Measurements from ENCODE around the gene TLR10.

The TLR10 gene

DNA sequence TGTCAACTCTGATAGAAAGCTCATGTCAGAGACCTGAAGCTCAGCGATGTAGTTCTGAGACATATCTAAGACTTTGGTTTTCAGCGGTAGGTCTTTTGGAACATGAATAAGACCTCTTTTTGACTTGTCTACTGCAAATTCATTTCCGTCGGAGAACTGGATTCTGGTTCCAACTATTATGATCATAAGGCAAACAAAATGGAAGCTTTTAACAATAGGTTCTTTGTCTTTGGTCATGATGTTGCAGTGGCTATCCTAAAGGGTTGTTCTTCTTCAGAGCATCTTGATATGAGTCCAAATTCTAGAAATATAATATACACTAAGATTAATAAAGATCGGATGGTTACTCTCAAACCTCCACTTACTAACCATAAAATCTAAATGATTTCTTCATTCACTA, 46.4 kb upstream of the TLR10 start:
- no peaks in the 10 kb centered on the region for H3F3A ChIP-seq (ENCODE audit: insufficient read depth, low read length)
- H3K4me2 ChIP-seq (ENCODE audit: low read depth, low read length), result no peak overlapping the region
- H2AFZ ChIP-seq (ENCODE audit: low read length), result no peak overlapping the region

DNA sequence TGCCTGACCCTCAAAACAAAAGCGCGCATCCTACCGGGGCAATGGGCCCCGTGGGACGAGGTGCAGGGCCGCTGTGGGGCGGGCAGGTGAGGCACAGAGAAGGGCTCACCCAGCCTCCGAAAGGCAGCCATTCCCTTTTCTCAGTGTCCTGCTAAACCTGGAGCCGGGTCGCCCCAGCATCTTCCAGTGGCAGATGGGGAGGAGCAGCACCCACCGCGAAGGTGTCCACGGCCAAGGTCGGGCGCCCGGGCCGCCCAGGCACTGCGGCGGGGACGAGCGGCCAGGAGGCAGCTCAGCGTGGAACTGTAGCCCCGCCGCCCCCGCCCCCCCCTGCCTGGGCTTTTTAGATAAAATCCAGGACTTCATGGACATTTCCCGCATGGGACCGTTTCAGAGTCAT, 41.0 kb upstream of the TLR10 start:
- DNase-seq, result no peak
- H3K9me2 ChIP-seq (replicated peaks; ENCODE audit: insufficient read depth, low read length), result no peaks in the 10 kb centered on the region
- no peaks in the 10 kb centered on the region for H3K9me3 ChIP-seq (replicated peaks; ENCODE audit: insufficient read depth, low read length)
- no peak overlapping the region for H2AFZ ChIP-seq (ENCODE audit: low read length)
- no peak overlapping the region for H3K27ac ChIP-seq (ENCODE audit: low read length)
- H3K4me1 ChIP-seq (ENCODE audit: low read length), result peaks cover 12% of the 10 kb centered on the region
- H3K9ac ChIP-seq (ENCODE audit: low read length), result no peak overlapping the region
- H3K4me3 ChIP-seq (ENCODE audit: low read length), result no peak overlapping the region
- no peak overlapping the region for H3K4me2 ChIP-seq (ENCODE audit: low read depth, low read length)
- no peaks in the 10 kb centered on the region for H3K79me2 ChIP-seq (ENCODE audit: low read length)
- no peaks in the 10 kb centered on the region for H3K36me3 ChIP-seq (replicated peaks; ENCODE audit: insufficient read depth, low read length)
- H3K27me3 ChIP-seq (replicated peaks; ENCODE audit: insufficient read depth, low read length), result no peaks in the 10 kb centered on the region
- no peaks in the 10 kb centered on the region for H4K20me1 ChIP-seq (ENCODE audit: insufficient read depth, low read length)
- TF ChIP-seq, protein P1, sequence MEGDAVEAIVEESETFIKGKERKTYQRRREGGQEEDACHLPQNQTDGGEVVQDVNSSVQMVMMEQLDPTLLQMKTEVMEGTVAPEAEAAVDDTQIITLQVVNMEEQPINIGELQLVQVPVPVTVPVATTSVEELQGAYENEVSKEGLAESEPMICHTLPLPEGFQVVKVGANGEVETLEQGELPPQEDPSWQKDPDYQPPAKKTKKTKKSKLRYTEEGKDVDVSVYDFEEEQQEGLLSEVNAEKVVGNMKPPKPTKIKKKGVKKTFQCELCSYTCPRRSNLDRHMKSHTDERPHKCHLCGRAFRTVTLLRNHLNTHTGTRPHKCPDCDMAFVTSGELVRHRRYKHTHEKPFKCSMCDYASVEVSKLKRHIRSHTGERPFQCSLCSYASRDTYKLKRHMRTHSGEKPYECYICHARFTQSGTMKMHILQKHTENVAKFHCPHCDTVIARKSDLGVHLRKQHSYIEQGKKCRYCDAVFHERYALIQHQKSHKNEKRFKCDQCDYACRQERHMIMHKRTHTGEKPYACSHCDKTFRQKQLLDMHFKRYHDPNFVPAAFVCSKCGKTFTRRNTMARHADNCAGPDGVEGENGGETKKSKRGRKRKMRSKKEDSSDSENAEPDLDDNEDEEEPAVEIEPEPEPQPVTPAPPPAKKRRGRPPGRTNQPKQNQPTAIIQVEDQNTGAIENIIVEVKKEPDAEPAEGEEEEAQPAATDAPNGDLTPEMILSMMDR (IDR thresholded peaks at IDR 0.05; ENCODE audit: low read length), result no peak
- no peak for TF ChIP-seq EZH2 (optimal IDR thresholded peaks at IDR 0.05; ENCODE audit: low read depth, low read length)
- no peaks in the 10 kb centered on the region for H3F3A ChIP-seq (ENCODE audit: insufficient read depth, low read length)

More for the DNA sequence above, 46.4 kb upstream of the TLR10 start:
- Histone ChIP-seq H4K20me1 (ENCODE audit: insufficient read depth, low read length) (no peaks in the 10 kb centered on the region), H3K9me3 (replicated peaks; ENCODE audit: insufficient read depth, low read length) (no peaks in the 10 kb centered on the region), H3K79me2 (ENCODE audit: low read length) (peaks cover 14% of the 10 kb centered on the region; the same call in 1 of the 2 replicates), H3K27me3 (replicated peaks; ENCODE audit: insufficient read depth, low read length) (no peaks in the 10 kb centered on the region), H3K27ac (ENCODE audit: low read length) (no peak overlapping the region), H3K4me3 (ENCODE audit: low read length) (no peak overlapping the region), H3K9ac (ENCODE audit: low read length) (no peak overlapping the region), H3K36me3 (replicated peaks; ENCODE audit: insufficient read depth, low read length) (no peaks in the 10 kb centered on the region), H3K9me2 (replicated peaks; ENCODE audit: insufficient read depth, low read length) (no peaks in the 10 kb centered on the region), H3K4me1 (ENCODE audit: low read length) (no peaks in the 10 kb centered on the region)
- TF ChIP-seq EZH2phosphoT487 (IDR thresholded peaks at IDR 0.05; ENCODE audit: low read length) (no peak), EZH2 (optimal IDR thresholded peaks at IDR 0.05; ENCODE audit: low read depth, low read length) (no peak)
- TF ChIP-seq, protein P1 (IDR thresholded peaks at IDR 0.05; ENCODE audit: low read length), result no peak
- no peak for DNase-seq

DNA sequence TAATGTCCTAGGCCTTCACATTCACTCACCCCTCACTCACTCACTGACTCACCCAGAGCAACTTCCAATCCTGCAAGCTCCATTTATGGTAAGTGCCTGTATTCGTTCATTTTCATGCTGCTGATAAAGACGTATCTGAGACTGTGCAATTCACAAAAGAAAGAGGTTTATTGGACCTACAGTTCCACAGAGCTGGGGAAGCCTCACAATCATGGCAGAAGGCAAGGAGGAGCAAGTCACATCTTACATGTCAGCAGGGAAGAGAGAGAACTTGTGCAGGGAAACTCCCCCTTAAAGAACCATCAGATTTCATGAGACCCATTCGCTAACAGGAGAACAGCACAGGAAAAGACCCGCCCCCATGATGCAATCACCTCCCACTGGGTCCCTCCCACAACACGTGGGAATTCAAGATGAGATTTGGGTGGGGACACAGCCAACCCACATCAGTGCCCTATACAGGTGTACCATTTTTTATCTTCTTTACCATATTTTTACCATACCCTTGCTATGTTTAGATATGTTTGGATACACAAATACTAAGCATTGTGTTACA, 40.0 kb upstream of the TLR10 start:
- Histone ChIP-seq H4K20me1 (ENCODE audit: insufficient read depth, low read length) (no peaks in the 10 kb centered on the region), H3F3A (ENCODE audit: insufficient read depth, low read length) (no peaks in the 10 kb centered on the region), H2AFZ (ENCODE audit: low read length) (no peak overlapping the region)

More for the DNA sequence above, 40.0 kb upstream of the TLR10 start:
- Histone ChIP-seq H3K9me3 (replicated peaks; ENCODE audit: insufficient read depth, low read length) (no peaks in the 10 kb centered on the region), H3K9me2 (replicated peaks; ENCODE audit: insufficient read depth, low read length) (no peaks in the 10 kb centered on the region), H3K4me3 (ENCODE audit: low read length) (no peak overlapping the region), H3K27ac (ENCODE audit: low read length) (no peak overlapping the region), H3K9ac (ENCODE audit: low read length) (no peak overlapping the region), H3K79me2 (ENCODE audit: low read length) (no peaks in the 10 kb centered on the region), H3K4me1 (ENCODE audit: low read length) (peaks cover 12% of the 10 kb centered on the region), H3K36me3 (replicated peaks; ENCODE audit: insufficient read depth, low read length) (no peaks in the 10 kb centered on the region), H3K27me3 (replicated peaks; ENCODE audit: insufficient read depth, low read length) (no peaks in the 10 kb centered on the region), H3K4me2 (ENCODE audit: low read depth, low read length) (no peak overlapping the region)
- TF ChIP-seq EZH2phosphoT487 (IDR thresholded peaks at IDR 0.05; ENCODE audit: low read length) (no peak), EZH2 (optimal IDR thresholded peaks at IDR 0.05; ENCODE audit: low read depth, low read length) (no peak)
- TF ChIP-seq, protein P1 (IDR thresholded peaks at IDR 0.05; ENCODE audit: low read length), result no peak
- no peak for DNase-seq
